K562 (cell line): Measurements from ENCODE around the gene GTSE1. TPM values are rescaled to one million over a fixed set of nuclear protein-coding genes. Genes with fewer than 3 reads are reported as not detected.

Source experiments
- ATAC-seq: fragments of 200-7000 bp; cut with Tn5 transposase; 3 replicates; pipeline ENCODE4 v1.9.1; 2020; ENCODE audit warnings: moderate library complexity
- BruUV-seq: library from RNA; stranded (reverse); fragments of 400-500 nt; replicated peaks from 2 replicates; lab custom pipeline; 2021; lab: Mats Ljungman, UMichigan
- CTCF ChIA-PET: fragments of 300-600 bp; formaldehyde crosslinking; extraction: SDS; loops from one replicate; lab custom pipeline; 2021; ENCODE audit warnings: low intra/inter-chr PET ratio; lab: Yijun Ruan, JAX
- POLR2A ChIA-PET: fragments of 300-600, 350-650 bp; sonication (Branson Sonifier 250); formaldehyde crosslinking; extraction: SDS; loops from one replicate; lab custom pipeline; 2021; ENCODE audit warnings: antibody characterized with exemption, inconsistent platforms; lab: Yijun Ruan, JAX
- DNase-seq, 4 experiments: peaks; one replicate each; pipeline versions ENCODE4 v3.0.0 to v3.0.0-alpha.2; 2011 to 2018; ENCODE audit warnings: low spot score in 3 of 4, mixed read lengths in 3 of 4; ENCODE audit errors: extremely low read depth in 1 of 4
- FAIRE-seq: peaks from 2 replicates; lab custom pipeline; 2011; peaks lifted over from hg19 to GRCh38; lab: Jason Lieb, UNC
- H2AFZ ChIP-seq: 2 replicates; pipeline ENCODE4 v1.6.0; 2011; ENCODE audit warnings: low read depth, low read length, control low read depth, inconsistent platforms
- H3K27ac ChIP-seq: fragments of 200-600 bp; 3 replicates; pipeline ENCODE4 v1.8.0; 2011; ENCODE audit warnings: low read depth, mild to moderate bottlenecking, control low read depth, inconsistent platforms, low read length, moderate library complexity, mixed read lengths; ENCODE audit errors: extremely low read depth
- H3K27me3 ChIP-seq, 2 experiments: fragments of 300-600 bp in 1 of 2; 2 replicates in 1 of 2; 3 replicates in 1 of 2; pipeline versions ENCODE4 v1.6.0 to v1.8.0; 2011; ENCODE audit warnings: inconsistent platforms in 2 of 2, low read length in 2 of 2, mild to moderate bottlenecking in 1 of 2, mixed read lengths in 1 of 2, moderate library complexity in 1 of 2; ENCODE audit not compliant: control insufficient read depth in 2 of 2, insufficient read depth in 2 of 2
- H3K36me3 ChIP-seq: fragments of 300-600 bp; 3 replicates; pipeline ENCODE4 v1.8.0; 2011; ENCODE audit warnings: mild to moderate bottlenecking, low read length, inconsistent platforms; ENCODE audit not compliant: control insufficient read depth, insufficient read depth
- H3K4me1 ChIP-seq, 2 experiments: fragments of 200-600 bp in 1 of 2; replicated peaks in 1 of 2; 2 replicates in 1 of 2; 3 replicates in 1 of 2; pipeline versions ENCODE4 v1.5.1 to v1.8.0; 2011; ENCODE audit warnings: inconsistent platforms in 2 of 2, low read length in 2 of 2, mild to moderate bottlenecking in 1 of 2, mixed read lengths in 1 of 2, moderate library complexity in 1 of 2; ENCODE audit not compliant: control insufficient read depth in 2 of 2, insufficient read depth in 2 of 2
- H3K4me2 ChIP-seq: 2 replicates; pipeline ENCODE4 v1.6.1; 2011; ENCODE audit warnings: low read length, control low read depth, inconsistent platforms, mixed read lengths; ENCODE audit not compliant: insufficient read depth
- H3K4me3 ChIP-seq: fragments of 200-600 bp; sonication (generic), shearing (Covaris generic); 2 replicates; pipeline ENCODE4 v1.5.1; 2016; ENCODE audit warnings: control low read depth, inconsistent platforms
- H3K79me2 ChIP-seq: fragments of 200-600 bp; 3 replicates; pipeline ENCODE4 v1.8.0; 2011; ENCODE audit warnings: low read length, inconsistent platforms; ENCODE audit not compliant: control insufficient read depth, insufficient read depth
- H3K9ac ChIP-seq, 2 experiments: 2 replicates each; pipeline versions ENCODE4 v1.6.0 to v1.6.1; 2011; ENCODE audit warnings: low read depth in 2 of 2, low read length in 2 of 2, control low read depth in 1 of 2, inconsistent platforms in 1 of 2, mild to moderate bottlenecking in 1 of 2, mixed read lengths in 1 of 2; ENCODE audit not compliant: insufficient read depth in 1 of 2
- H3K9me1 ChIP-seq: one replicate; pipeline ENCODE4 v1.6.0; 2011; ENCODE audit warnings: inconsistent platforms, mild to moderate bottlenecking, low read length, moderate library complexity; ENCODE audit not compliant: control insufficient read depth, insufficient read depth
- H3K9me3 ChIP-seq: replicated peaks from 2 replicates; pipeline ENCODE4 v1.5.1; 2011; ENCODE audit warnings: low read depth, low read length, inconsistent platforms; ENCODE audit not compliant: control insufficient read depth, insufficient read depth
- H4K20me1 ChIP-seq: replicated peaks from 2 replicates; pipeline ENCODE4 v1.6.1; 2011; ENCODE audit warnings: low read length, inconsistent platforms, mixed read lengths; ENCODE audit not compliant: control insufficient read depth, insufficient read depth
- LCOR ChIP-seq: sonication (generic); formaldehyde crosslinking; IDR thresholded peaks from 2 replicates; pipeline ENCODE4 v1.8.0; 2022; ENCODE audit warnings: mild to moderate bottlenecking, missing genetic modification reagents
- NFE2L1 ChIP-seq: fragments of 450-650 bp; IDR thresholded peaks from 2 replicates; pipeline ENCODE4 v1.6.1; 2016; ENCODE audit warnings: missing genetic modification characterization, low read depth, mild to moderate bottlenecking, missing compliant biosample characterization, moderate library complexity, borderline replicate concordance
- TAF1 ChIP-seq: IDR thresholded peaks from 2 replicates; pipeline ENCODE4 v1.6.1; 2011; ENCODE audit warnings: mild to moderate bottlenecking, low read length, moderate library complexity; ENCODE audit not compliant: insufficient read depth, control insufficient read depth, severe bottlenecking; ENCODE audit errors: extremely low read depth
- YY1 ChIP-seq, 3 experiments: IDR thresholded peaks; 2 replicates each; pipeline ENCODE4 v1.6.1; 2011; ENCODE audit warnings: low read length in 2 of 3, mild to moderate bottlenecking in 2 of 3, moderate library complexity in 2 of 3, borderline replicate concordance in 1 of 3, control low read depth in 1 of 3, low read depth in 1 of 3; ENCODE audit not compliant: insufficient read depth in 3 of 3, insufficient replicate concordance in 2 of 3, control insufficient read depth in 1 of 3, insufficient read length in 1 of 3; ENCODE audit errors: extremely low read depth in 1 of 3
- WGBS: fragments of 100-300 bp; shearing (Covaris generic); methylation state at CpG from one replicate; pipeline ENCODE4 v1.1.6; 2016; ENCODE audit warnings: low coverage, mixed read lengths; ENCODE audit not compliant: insufficient coverage; ENCODE audit errors: missing lambda C conversion rate; 5-methylcytosine and 5-hydroxymethylcytosine counted together
- in situ Hi-C: fragments of 300-500 bp; cut with MboI; formaldehyde crosslinking; loops from 4 replicates; pipeline ENCODE4 v1.15.0; 2018; ENCODE audit warnings: inconsistent platforms, mixed read lengths
- intact Hi-C: fragments of 100-400 bp; cut with micrococcal nuclease; formaldehyde crosslinking; loops from 2 replicates; pipeline ENCODE4 v1.14.2; 2022
- polyA plus RNA-seq, 8 experiments: library from polyadenylated mRNA; depleted of rRNA in 4 of 8; stranded (reverse) in 5 of 8; unstranded in 3 of 8; fragments of >200 nt; fragmentation: Nextera tagmentation in 2 of 8; fragmentation: Illumina TruSeq in 1 of 8; extraction: Ambion mirVana in 2 of 8; extraction: Trizol in 1 of 8; gene quantifications; 2 replicates each; pipeline versions ENCODE4 v1.2.1 to v1.2.3, GENCODE V29; 2011 to 2014; ENCODE audit warnings: inconsistent platforms in 1 of 8, missing spikeins in 1 of 8
- total RNA-seq, 7 experiments: library from RNA; depleted of rRNA in 6 of 7; stranded (reverse); fragments of >200 nt in 6 of 7; fragmentation: Illumina TruSeq in 2 of 7; extraction: Trizol in 2 of 7; gene quantifications; 2 replicates each; pipeline versions ENCODE4 v1.2.1 to v1.2.3, GENCODE V29; 2011 to 2021; ENCODE audit warnings: low replicate concordance in 1 of 7
- TF ChIP-seq, protein P1 (sequence below): sonication (generic); formaldehyde crosslinking; IDR thresholded peaks from 2 replicates; pipeline ENCODE4 v1.8.0; 2022; ENCODE audit warnings: mild to moderate bottlenecking, missing genetic modification reagents

Gene GTSE1
- total and polyA plus RNA-seq, 9 of the 15 experiments (the other 6 are each of a cell fraction or from before 2014, with no cell fraction given): 2.5 to 22.5 (median 12.9) TPM

DNA sequence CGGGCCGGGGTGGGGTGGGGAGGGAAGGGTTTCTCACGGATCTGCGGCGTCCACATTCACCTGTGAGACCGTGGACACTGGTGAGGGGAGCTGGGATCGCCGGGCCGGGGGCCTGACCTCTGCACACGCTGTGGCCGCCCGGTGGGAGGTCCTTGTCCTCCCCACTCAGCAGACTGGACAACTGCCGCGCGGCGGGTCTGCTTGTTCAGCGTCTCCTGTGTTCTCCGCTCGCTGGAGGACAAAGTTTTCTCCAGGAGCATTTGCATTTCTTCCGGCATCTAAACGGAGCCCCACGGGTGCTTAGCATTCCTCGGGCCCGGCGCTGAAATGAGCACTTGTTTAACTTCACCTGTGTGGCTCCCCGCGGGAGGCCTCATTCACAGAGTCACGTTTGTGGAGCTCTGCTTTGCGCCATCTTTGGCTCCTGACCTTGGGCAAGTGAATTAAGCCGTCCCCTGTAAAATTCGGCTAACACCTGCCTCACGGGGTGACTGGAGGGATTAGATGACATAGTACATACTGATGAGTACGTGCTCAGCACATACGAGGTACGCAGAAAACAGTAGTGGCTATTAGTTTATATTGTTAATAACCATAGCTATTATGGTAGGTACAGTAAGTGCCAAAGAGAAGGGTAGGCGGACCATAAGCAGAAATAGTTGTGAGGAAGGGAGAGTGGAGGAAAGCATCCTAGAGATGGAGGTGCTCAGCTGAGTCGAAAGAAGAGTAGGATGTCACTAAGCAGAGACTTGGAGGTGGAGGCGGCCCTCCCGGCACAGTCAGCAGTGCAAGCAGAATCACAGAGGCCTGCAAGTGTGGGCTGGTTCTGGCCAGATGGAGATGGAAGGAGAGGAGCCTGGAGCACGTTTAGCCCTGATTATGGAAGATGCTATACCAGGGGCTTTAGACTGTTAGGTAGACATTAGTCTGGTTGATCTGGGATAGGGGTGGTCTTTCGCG, 39.7 kb downstream of the GTSE1 start:
- H3K27ac ChIP-seq: peak overlapping the region; percentile 79
- DNase-seq: peak; percentile 35 to 59 (median 48)
- H3K27me3 ChIP-seq: no peaks in the 10 kb centered on the region
- peak; percentile 63 for ATAC-seq
- POLR2A ChIA-PET: interaction anchor here (0.6 to 1.3 kb wide), 3 partner anchors 29 to 74 kb away, joined by 3 read pairs; no protein-coding TSS in a partner anchor
- WGBS: 2% methylated on average over 37 of the region's 42 CpGs
- intact Hi-C loops: no loop called here
- H3K36me3 ChIP-seq: peaks cover 61% of the 10 kb centered on the region; the same call in 2 of the 3 replicates
- peak overlapping the region; percentile 89 for H3K4me2 ChIP-seq
- H3K79me2 ChIP-seq: peaks cover 31% of the 10 kb centered on the region
- TF ChIP-seq LCOR (CRISPR knock-in tag) (0 out of 2 replicates have a peak, but pooled peaks have one; percentile 29), NFE2L1 (tag) (no peak), TAF1 (peak; percentile 20), YY1 (IDR thresholded peaks at IDR 0.05; ENCODE audit: borderline replicate concordance in 1 of 3, control insufficient read depth in 1 of 3, extremely low read depth in 1 of 3, insufficient read depth in 3 of 3, insufficient read length in 1 of 3, insufficient replicate concordance in 2 of 3, low read depth in 1 of 3, low read length in 2 of 3) (peak in 2 of 3 experiments; percentile 18 to 69)
- TF ChIP-seq, protein P1, sequence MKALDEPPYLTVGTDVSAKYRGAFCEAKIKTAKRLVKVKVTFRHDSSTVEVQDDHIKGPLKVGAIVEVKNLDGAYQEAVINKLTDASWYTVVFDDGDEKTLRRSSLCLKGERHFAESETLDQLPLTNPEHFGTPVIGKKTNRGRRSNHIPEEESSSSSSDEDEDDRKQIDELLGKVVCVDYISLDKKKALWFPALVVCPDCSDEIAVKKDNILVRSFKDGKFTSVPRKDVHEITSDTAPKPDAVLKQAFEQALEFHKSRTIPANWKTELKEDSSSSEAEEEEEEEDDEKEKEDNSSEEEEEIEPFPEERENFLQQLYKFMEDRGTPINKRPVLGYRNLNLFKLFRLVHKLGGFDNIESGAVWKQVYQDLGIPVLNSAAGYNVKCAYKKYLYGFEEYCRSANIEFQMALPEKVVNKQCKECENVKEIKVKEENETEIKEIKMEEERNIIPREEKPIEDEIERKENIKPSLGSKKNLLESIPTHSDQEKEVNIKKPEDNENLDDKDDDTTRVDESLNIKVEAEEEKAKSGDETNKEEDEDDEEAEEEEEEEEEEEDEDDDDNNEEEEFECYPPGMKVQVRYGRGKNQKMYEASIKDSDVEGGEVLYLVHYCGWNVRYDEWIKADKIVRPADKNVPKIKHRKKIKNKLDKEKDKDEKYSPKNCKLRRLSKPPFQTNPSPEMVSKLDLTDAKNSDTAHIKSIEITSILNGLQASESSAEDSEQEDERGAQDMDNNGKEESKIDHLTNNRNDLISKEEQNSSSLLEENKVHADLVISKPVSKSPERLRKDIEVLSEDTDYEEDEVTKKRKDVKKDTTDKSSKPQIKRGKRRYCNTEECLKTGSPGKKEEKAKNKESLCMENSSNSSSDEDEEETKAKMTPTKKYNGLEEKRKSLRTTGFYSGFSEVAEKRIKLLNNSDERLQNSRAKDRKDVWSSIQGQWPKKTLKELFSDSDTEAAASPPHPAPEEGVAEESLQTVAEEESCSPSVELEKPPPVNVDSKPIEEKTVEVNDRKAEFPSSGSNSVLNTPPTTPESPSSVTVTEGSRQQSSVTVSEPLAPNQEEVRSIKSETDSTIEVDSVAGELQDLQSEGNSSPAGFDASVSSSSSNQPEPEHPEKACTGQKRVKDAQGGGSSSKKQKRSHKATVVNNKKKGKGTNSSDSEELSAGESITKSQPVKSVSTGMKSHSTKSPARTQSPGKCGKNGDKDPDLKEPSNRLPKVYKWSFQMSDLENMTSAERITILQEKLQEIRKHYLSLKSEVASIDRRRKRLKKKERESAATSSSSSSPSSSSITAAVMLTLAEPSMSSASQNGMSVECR (CRISPR knock-in tag): 0 out of 2 replicates have a peak, but pooled peaks have one; percentile 4
- TF ChIP-seq, all 486 proteins: peak for 4
- Histone ChIP-seq H4K20me1 (no peaks in the 10 kb centered on the region), H2AFZ (peak overlapping the region; percentile 85), H3K9ac (peak overlapping the region; percentile 78 to 97), H3K4me3 (peak overlapping the region; percentile 72), H3K9me1 (no peaks in the 10 kb centered on the region), H3K9me3 (no peaks in the 10 kb centered on the region), H3K4me1 (peaks cover 5 to 12% of the 10 kb centered on the region in 2 experiments; a peak in 4 of 5 replicates)
- CTCF ChIA-PET: no interaction called here
- in situ Hi-C loops: no loop called here
- BruUV-seq: TSS peak; percentile 29
- peak; percentile 42 for FAIRE-seq
